Measurements from ENCODE around the gene TMEM150B.

The TMEM150B gene

GRCh38 chr19:55276720-55277430, 48.3 kb downstream of the TMEM150B start:
- no peak for DNase-seq (ENCODE audit: low read depth)

- DNase-seq (ENCODE audit: low read depth): no peak
Measured at GRCh38 chr19:55275851-55276719, 49.1 kb downstream of the TMEM150B start.

GRCh38 chr19:55273978-55274707, 51.0 kb downstream of the TMEM150B start:
- DNase-seq (ENCODE audit: low read depth): no peak

- DNase-seq (ENCODE audit: low read depth): no peak
Measured at GRCh38 chr19:55272142-55272541, 53.0 kb downstream of the TMEM150B start.

- DNase-seq (ENCODE audit: low read depth): no peak
Measured at GRCh38 chr19:55270172-55270942, 54.8 kb downstream of the TMEM150B start.

- no peak for DNase-seq (ENCODE audit: low read depth)
Measured at GRCh38 chr19:55269299-55269698, 55.8 kb downstream of the TMEM150B start.

GRCh38 chr19:55266840-55267239, 58.3 kb downstream of the TMEM150B start:
- no peak for DNase-seq (ENCODE audit: low read depth)

- no peak for DNase-seq (ENCODE audit: low read depth)
Measured at GRCh38 chr19:55266404-55266803, 58.7 kb downstream of the TMEM150B start.

- no peak for DNase-seq (ENCODE audit: low read depth)
Measured at GRCh38 chr19:55265723-55266386, 59.3 kb downstream of the TMEM150B start.

GRCh38 chr19:55265173-55265572, 60.0 kb downstream of the TMEM150B start:
- DNase-seq (ENCODE audit: low read depth): no peak

- DNase-seq (ENCODE audit: low read depth): no peak
Measured at GRCh38 chr19:55264531-55264930, 60.6 kb downstream of the TMEM150B start.

Measured in activated T-helper 9 cell treated with anti-CD3 and anti-CD28 coated beads, Interleukin-2, amount 50 U/mL, for 16 hours (primary cell).